A549 (cell line): ENCODE results near the gene EMX2. TPM values are rescaled to one million over a fixed set of nuclear protein-coding genes. Genes with fewer than 3 reads are reported as not detected.

Experiments
- ATAC-seq, 2 experiments: fragments of 200-7000 bp in 1 of 2; fragments of >200 bp in 1 of 2; cut with Nextera tagmentation in 1 of 2; cut with Tn5 transposase in 1 of 2; 3 replicates each; pipeline versions ENCODE4 v1.8.0 to v1.9.1; 2018 to 2020; ENCODE audit warnings: mild to moderate bottlenecking in 1 of 2, moderate library complexity in 1 of 2
- CTCF ChIA-PET: fragments of 300-600 bp; sonication (Branson Sonifier 250); formaldehyde crosslinking; extraction: SDS; loops from one replicate; lab custom pipeline; 2021; ENCODE audit warnings: antibody characterized with exemption, inconsistent platforms; lab: Yijun Ruan, JAX
- POLR2A ChIA-PET: fragments of 350-600 bp; formaldehyde crosslinking; extraction: SDS; loops from one replicate; lab custom pipeline; 2021; ENCODE audit warnings: antibody characterized with exemption, inconsistent platforms; lab: Yijun Ruan, JAX
- DNase-seq, 2 experiments: peaks; one replicate each; pipeline versions ENCODE4 v3.0.0 to v3.0.0-alpha.2; 2011 to 2016; ENCODE audit warnings: low read depth in 1 of 2, low spot score in 1 of 2
- FAIRE-seq: peaks from 2 replicates; lab custom pipeline; 2011; peaks lifted over from hg19 to GRCh38; lab: Jason Lieb, UNC
- H3K27ac ChIP-seq, 2 experiments: fragments of >200 bp; sonication (Bioruptor Twin); formaldehyde crosslinking; 3 replicates each; pipeline ENCODE4 v1.5.1; 2016 to 2017
- H3K4me1 ChIP-seq: fragments of >200 bp; sonication (Bioruptor Twin); formaldehyde crosslinking; 3 replicates; pipeline ENCODE4 v1.6.1; 2016
- H3K4me2 ChIP-seq: fragments of >200 bp; sonication (Bioruptor Twin); formaldehyde crosslinking; 3 replicates; pipeline ENCODE4 v1.6.1; 2016
- H3K4me3 ChIP-seq: fragments of >200 bp; sonication (Bioruptor Twin); formaldehyde crosslinking; 3 replicates; pipeline ENCODE4 v1.5.1; 2016
- H3K9me3 ChIP-seq: fragments of >200 bp; sonication (Bioruptor Twin); formaldehyde crosslinking; 3 replicates; pipeline ENCODE4 v1.6.1; 2016
- CBX2 ChIP-seq: fragments of 200-600 bp; sonication (generic); IDR thresholded peaks from 2 replicates; pipeline ENCODE4 v1.6.1; 2016; ENCODE audit warnings: low read depth, mild to moderate bottlenecking, borderline replicate concordance
- CEBPB ChIP-seq, 2 experiments: fragments of >200 bp in 1 of 2; sonication (Bioruptor Twin) in 1 of 2; formaldehyde crosslinking in 1 of 2; IDR thresholded peaks; 2 replicates each; pipeline ENCODE4 v1.6.1; 2012 to 2016
- CHD2 ChIP-seq: fragments of 150-350 bp; IDR thresholded peaks from 2 replicates; pipeline ENCODE4 v1.6.1; 2014; ENCODE audit warnings: low read length; ENCODE audit not compliant: partially characterized antibody
- EHF ChIP-seq: fragments of 250-450 bp; sonication (Bioruptor Pico); IDR thresholded peaks from 2 replicates; pipeline ENCODE4 v1.5.0; 2020; ENCODE audit warnings: mild to moderate bottlenecking
- EP300 ChIP-seq, 2 experiments: fragments of >200 bp; sonication (Bioruptor Twin); formaldehyde crosslinking; IDR thresholded peaks; 2 replicates in 1 of 2; 3 replicates in 1 of 2; pipeline ENCODE4 v1.6.1; 2016 to 2017
- FOSB ChIP-seq: fragments of 250-450 bp; sonication (Bioruptor Pico); IDR thresholded peaks from 2 replicates; pipeline ENCODE4 v1.5.0; 2020; ENCODE audit warnings: mild to moderate bottlenecking, moderate library complexity
- FOSL2 ChIP-seq, 2 experiments: fragments of 450-650 bp in 1 of 2; fragments of >200 bp in 1 of 2; sonication (Bioruptor Twin) in 1 of 2; formaldehyde crosslinking; IDR thresholded peaks; 2 replicates each; pipeline versions ENCODE4 v1.5.0 to v1.6.1; 2016 to 2020; ENCODE audit warnings: mild to moderate bottlenecking in 1 of 2, moderate library complexity in 1 of 2
- FOXS1 ChIP-seq: fragments of 250-450 bp; sonication (Bioruptor Pico); IDR thresholded peaks from 2 replicates; pipeline ENCODE4 v1.5.0; 2020; ENCODE audit warnings: mild to moderate bottlenecking, moderate library complexity
- HDAC2 ChIP-seq: fragments of 200-600 bp; sonication (generic); IDR thresholded peaks from 2 replicates; pipeline ENCODE4 v1.6.1; 2016
- HES2 ChIP-seq: fragments of >200 bp; sonication (Bioruptor Twin); formaldehyde crosslinking; IDR thresholded peaks from 2 replicates; pipeline ENCODE4 v1.6.1; 2016
- HEYL ChIP-seq: fragments of 250-450 bp; sonication (Bioruptor Pico); IDR thresholded peaks from 2 replicates; pipeline ENCODE4 v1.8.0; 2021; ENCODE audit warnings: mild to moderate bottlenecking, moderate library complexity
- HOXA7 ChIP-seq: fragments of 250-450 bp; sonication (Bioruptor Pico); IDR thresholded peaks from 2 replicates; pipeline ENCODE4 v1.5.0; 2020; ENCODE audit warnings: mild to moderate bottlenecking, moderate library complexity
- HOXB13 ChIP-seq: fragments of 250-450 bp; sonication (Bioruptor Pico); IDR thresholded peaks from 2 replicates; pipeline ENCODE4 v1.5.0; 2020; ENCODE audit warnings: low read depth, mild to moderate bottlenecking, moderate library complexity
- JUN ChIP-seq, 2 experiments: fragments of >200 bp; sonication (Bioruptor Twin); formaldehyde crosslinking; IDR thresholded peaks; 2 replicates in 1 of 2; 3 replicates in 1 of 2; pipeline ENCODE4 v1.6.1; 2016 to 2017
- KDM1A ChIP-seq: fragments of 200-600 bp; sonication (generic); IDR thresholded peaks from 2 replicates; pipeline ENCODE4 v1.6.1; 2016; ENCODE audit warnings: low read depth, mild to moderate bottlenecking
- KDM5A ChIP-seq: fragments of 200-600 bp; sonication (generic); IDR thresholded peaks from 2 replicates; pipeline ENCODE4 v1.6.1; 2016; ENCODE audit warnings: antibody characterized with exemption, mild to moderate bottlenecking
- MAFK ChIP-seq: fragments of 450-650 bp; IDR thresholded peaks from 2 replicates; pipeline ENCODE4 v1.6.1; 2014; ENCODE audit not compliant: partially characterized antibody
- MYC ChIP-seq: IDR thresholded peaks from 2 replicates; pipeline ENCODE4 v1.6.1; 2012; ENCODE audit warnings: mild to moderate bottlenecking, inconsistent platforms, low read length, improper control_type of control experiment, borderline replicate concordance
- NR3C1 ChIP-seq: fragments of >200 bp; sonication (Bioruptor Twin); formaldehyde crosslinking; IDR thresholded peaks from 3 replicates; pipeline ENCODE4 v1.6.1; 2017
- POLR2A ChIP-seq: IDR thresholded peaks from 2 replicates; pipeline ENCODE4 v1.6.1; 2012; ENCODE audit warnings: mild to moderate bottlenecking, low read length
- POLR2AphosphoS2 ChIP-seq: conservative IDR thresholded peaks from 2 replicates; pipeline ENCODE4 v1.6.1; 2012; ENCODE audit warnings: low read length, improper control_type of control experiment, inconsistent platforms
- RAD21 ChIP-seq, 2 experiments: fragments of >200 bp in 1 of 2; sonication (Bioruptor Twin) in 1 of 2; formaldehyde crosslinking in 1 of 2; IDR thresholded peaks in 1 of 2; conservative IDR thresholded peaks in 1 of 2; 2 replicates in 1 of 2; 3 replicates in 1 of 2; pipeline ENCODE4 v1.6.1; 2012 to 2018; ENCODE audit warnings: inconsistent platforms in 1 of 2
- RARB ChIP-seq: fragments of 250-450 bp; sonication (Bioruptor Pico); IDR thresholded peaks from 2 replicates; pipeline ENCODE4 v1.8.0; 2021; ENCODE audit warnings: mild to moderate bottlenecking, moderate library complexity
- RFX5 ChIP-seq: fragments of 450-650 bp; IDR thresholded peaks from 2 replicates; pipeline ENCODE4 v1.7.1; 2014; ENCODE audit warnings: antibody characterized with exemption, mild to moderate bottlenecking, moderate library complexity
- TFCP2L1 ChIP-seq: fragments of 250-450 bp; sonication (Bioruptor Pico); IDR thresholded peaks from 2 replicates; pipeline ENCODE4 v1.5.0; 2021; ENCODE audit warnings: mild to moderate bottlenecking
- ZC3H11A ChIP-seq: fragments of 450-650 bp; IDR thresholded peaks from 2 replicates; pipeline ENCODE4 v1.6.1; 2014; ENCODE audit warnings: antibody characterized with exemption, mild to moderate bottlenecking
- ZFP36 ChIP-seq: fragments of 450-650 bp; IDR thresholded peaks from 2 replicates; pipeline ENCODE4 v1.6.1; 2014; ENCODE audit warnings: borderline replicate concordance; ENCODE audit not compliant: partially characterized antibody
- ZSCAN20 ChIP-seq: fragments of 250-450 bp; sonication (Bioruptor Pico); IDR thresholded peaks from 2 replicates; pipeline ENCODE4 v1.8.0; 2022; ENCODE audit warnings: mild to moderate bottlenecking, moderate library complexity
- WGBS: methylation state at CpG from one replicate; pipeline ENCODE4 v1.1.6; 2017; ENCODE audit errors: missing lambda C conversion rate; 5-methylcytosine and 5-hydroxymethylcytosine counted together
- polyA minus RNA-seq: library from RNA; depleted of rRNA, polyadenylated mRNA; stranded (reverse); fragments of >200 nt; gene quantifications from 2 replicates; pipeline ENCODE4 v1.2.3, GENCODE V29; 2011; rRNA and poly(A)+ RNA removed
- polyA plus RNA-seq, 4 experiments: library from polyadenylated mRNA; depleted of rRNA in 3 of 4; stranded (reverse); fragments of >200 nt; fragmentation: RNase III in 1 of 4; extraction: RNeasy Plus Mini Kit Qiagen cat#74134 plus additional on column Dnase treatment in 1 of 4; gene quantifications; 2 replicates in 3 of 4; 3 replicates in 1 of 4; pipeline ENCODE4 v1.2.3, GENCODE V29; 2011 to 2017
- TF ChIP-seq, protein P1 (sequence below): fragments of >200 bp; sonication (Bioruptor Twin); formaldehyde crosslinking; IDR thresholded peaks from 3 replicates; pipeline ENCODE4 v1.5.1; 2016

EMX2 gene
- polyA plus RNA-seq (2011; rRNA removed) (not detected in 2 replicates), polyA plus RNA-seq (2017; fragmentation: RNase III; extraction: RNeasy Plus Mini Kit Qiagen cat#74134 plus additional on column Dnase treatment) (not detected in 3 replicates), polyA minus RNA-seq (not detected in 2 replicates)
- not detected in 2 replicates for polyA plus RNA-seq (2012; cell fraction: cytosol; rRNA removed)
- polyA plus RNA-seq (2012; cell fraction: nucleus; rRNA removed), result not detected in 2 replicates

GRCh38 chr10:117542706-117543224 is at the start of gene EMX2:
Gene EMX2 (plus strand): TSS chr10:117542746. CDS start chr10:117543268, 522 bp downstream.
- FAIRE-seq, result no peak
- TF ChIP-seq FOXS1, result no peak
- TF ChIP-seq EHF (CRISPR knock-in tag), result no peak
- no peak for TF ChIP-seq HOXB13 (CRISPR knock-in tag)
- no peak for TF ChIP-seq HEYL (CRISPR knock-in tag)
- TF ChIP-seq KDM5A, result no peak
- TF ChIP-seq HES2, result no peak
- TF ChIP-seq RAD21 (conservative IDR thresholded peaks at IDR 0.05 in 1 of 2, IDR thresholded peaks at IDR 0.05 in 1 of 2), result no peak
- no peak for TF ChIP-seq HOXA7 (CRISPR knock-in tag)
- TF ChIP-seq POLR2AphosphoS2, result no peak
- no peak for TF ChIP-seq POLR2A
- TF ChIP-seq CEBPB (IDR thresholded peaks at IDR 0.05), result no peak
- no peak for TF ChIP-seq MYC
- no peak for TF ChIP-seq FOSB (CRISPR knock-in tag)
- no peak for TF ChIP-seq RFX5
- no peak for TF ChIP-seq CHD2
- no peak for TF ChIP-seq JUN (IDR thresholded peaks at IDR 0.05)
- no peak for TF ChIP-seq NR3C1
- no peak for TF ChIP-seq EP300 (IDR thresholded peaks at IDR 0.05)
- no peak for TF ChIP-seq FOSL2 (IDR thresholded peaks at IDR 0.05)
- no peak for TF ChIP-seq FOSL2 (CRISPR knock-in tag; IDR thresholded peaks at IDR 0.05)
- no peak for TF ChIP-seq ZFP36
- WGBS, result 41% methylated on average over 22 of the region's 26 CpGs
- peaks cover 16% of the 10 kb centered on the region for H3K4me1 ChIP-seq
- peak within 1 kb of the TSS; percentile 43 for H3K4me3 ChIP-seq
- no peaks in the 10 kb centered on the region for H3K9me3 ChIP-seq
- POLR2A ChIA-PET, result no interaction called here
- H3K4me2 ChIP-seq, result peak within 1 kb of the TSS; percentile 82
- CTCF ChIA-PET, result no interaction called here
- no peak for ATAC-seq
- H3K27ac ChIP-seq, result peak within 1 kb of the TSS in 1 of 2 experiments; percentile 30; a peak in 1 of 6 replicates
- no peak for DNase-seq

GRCh38 chr10:117496031-117496430 is 46.5 kb upstream of the EMX2 start:
- ATAC-seq (no peak; a peak in 1 of 6 replicates), FAIRE-seq (no peak), DNase-seq (no peak)
- ChIA-PET POLR2A (no interaction called here), CTCF (interaction anchor here (0.6 to 6.6 kb wide), 62 partner anchors 9 to 1258 kb away, joined by 3 to 105 read pairs (median 4); no protein-coding TSS in a partner anchor)
- Histone ChIP-seq H3K9me3 (peaks cover 12% of the 10 kb centered on the region; the same call in 1 of the 3 replicates), H3K4me3 (no peak overlapping the region), H3K4me2 (no peak overlapping the region), H3K4me1 (no peaks in the 10 kb centered on the region), H3K27ac (no peak overlapping the region)
- 22% methylated on average over 5 of the region's 5 CpGs for WGBS
- TF ChIP-seq FOSL2 (IDR thresholded peaks at IDR 0.05) (no peak), FOSL2 (CRISPR knock-in tag; IDR thresholded peaks at IDR 0.05) (no peak), KDM1A (peak; percentile 35; the same call in 1 of the 2 replicates)

- POLR2A ChIA-PET, result no interaction called here
- FAIRE-seq (peak; percentile 95), ATAC-seq (peak; percentile 84 to 95), DNase-seq (peak; percentile 70 to 81)
- CTCF ChIA-PET, result interaction anchor here (0.6 to 6.6 kb wide), 83 partner anchors 8 to 1259 kb away, joined by 3 to 105 read pairs (median 4); no protein-coding TSS in a partner anchor
- Histone ChIP-seq H3K4me3 (no peak overlapping the region), H3K9me3 (peaks cover 12% of the 10 kb centered on the region; the same call in 1 of the 3 replicates), H3K4me2 (peak overlapping the region; percentile 53; the same call in 2 of the 3 replicates), H3K27ac (no peak overlapping the region), H3K4me1 (no peaks in the 10 kb centered on the region)
- 7% methylated on average over 17 of the region's 17 CpGs for WGBS
- TF ChIP-seq EP300 (IDR thresholded peaks at IDR 0.05) (no peak), ZC3H11A (no peak), HOXB13 (CRISPR knock-in tag) (no peak), RFX5 (no peak), HDAC2 (no peak), TFCP2L1 (no peak), RARB (CRISPR knock-in tag) (no peak), ZSCAN20 (no peak), POLR2A (no peak), FOXS1 (no peak), ZFP36 (no peak), POLR2AphosphoS2 (no peak), MAFK (no peak), MYC (no peak), RAD21 (conservative IDR thresholded peaks at IDR 0.05 in 1 of 2, IDR thresholded peaks at IDR 0.05 in 1 of 2) (peak; percentile 97), CBX2 (no peak), FOSL2 (IDR thresholded peaks at IDR 0.05) (no peak), FOSL2 (CRISPR knock-in tag; IDR thresholded peaks at IDR 0.05) (no peak)
- TF ChIP-seq, protein P1, sequence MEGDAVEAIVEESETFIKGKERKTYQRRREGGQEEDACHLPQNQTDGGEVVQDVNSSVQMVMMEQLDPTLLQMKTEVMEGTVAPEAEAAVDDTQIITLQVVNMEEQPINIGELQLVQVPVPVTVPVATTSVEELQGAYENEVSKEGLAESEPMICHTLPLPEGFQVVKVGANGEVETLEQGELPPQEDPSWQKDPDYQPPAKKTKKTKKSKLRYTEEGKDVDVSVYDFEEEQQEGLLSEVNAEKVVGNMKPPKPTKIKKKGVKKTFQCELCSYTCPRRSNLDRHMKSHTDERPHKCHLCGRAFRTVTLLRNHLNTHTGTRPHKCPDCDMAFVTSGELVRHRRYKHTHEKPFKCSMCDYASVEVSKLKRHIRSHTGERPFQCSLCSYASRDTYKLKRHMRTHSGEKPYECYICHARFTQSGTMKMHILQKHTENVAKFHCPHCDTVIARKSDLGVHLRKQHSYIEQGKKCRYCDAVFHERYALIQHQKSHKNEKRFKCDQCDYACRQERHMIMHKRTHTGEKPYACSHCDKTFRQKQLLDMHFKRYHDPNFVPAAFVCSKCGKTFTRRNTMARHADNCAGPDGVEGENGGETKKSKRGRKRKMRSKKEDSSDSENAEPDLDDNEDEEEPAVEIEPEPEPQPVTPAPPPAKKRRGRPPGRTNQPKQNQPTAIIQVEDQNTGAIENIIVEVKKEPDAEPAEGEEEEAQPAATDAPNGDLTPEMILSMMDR, result peak; percentile 92
These were observed 45.9 kb upstream of the EMX2 start for GRCh38 chr10:117496616-117497028.
